ENCODE results near the gene IER5.
A peak's percentile ranks its signal among the peaks of the same experiment; 100 is the strongest.
"Not testable (repeated sequence)": the region's sequence is repeated elsewhere in the genome, so short reads cannot be mapped to it uniquely, and the experiment has no call there.

The IER5 gene

GRCh38 chr1:181115971-181116370, 27.5 kb downstream of the IER5 start:
- not testable (repeated sequence) for DNase-seq (ENCODE audit: low spot score)

GRCh38 chr1:181116819-181117390, 28.4 kb downstream of the IER5 start:
- no peak for DNase-seq (ENCODE audit: low spot score)

GRCh38 chr1:181117648-181118449, 29.3 kb downstream of the IER5 start:
- DNase-seq (ENCODE audit: low spot score): no peak

- no peak for DNase-seq (ENCODE audit: low spot score)
These were observed 30.8 kb downstream of the IER5 start for GRCh38 chr1:181119093-181119989.

GRCh38 chr1:181120924-181121323, 32.4 kb downstream of the IER5 start:
- no peak for DNase-seq (ENCODE audit: low spot score)

- DNase-seq (ENCODE audit: low spot score): no peak
These were observed 33.0 kb downstream of the IER5 start for GRCh38 chr1:181121498-181121897.

- no peak for DNase-seq (ENCODE audit: low spot score)
These were observed 33.7 kb downstream of the IER5 start for GRCh38 chr1:181122222-181122621.

- no peak for DNase-seq (ENCODE audit: low spot score)
These were observed 34.7 kb downstream of the IER5 start for GRCh38 chr1:181123173-181123572.

GRCh38 chr1:181124291-181124751, 35.8 kb downstream of the IER5 start:
- no peak for DNase-seq (ENCODE audit: low spot score)

- no peak for DNase-seq (ENCODE audit: low spot score)
These were observed 37.8 kb downstream of the IER5 start for GRCh38 chr1:181126289-181126688.

GRCh38 chr1:181126871-181127587, 38.5 kb downstream of the IER5 start:
- no peak for DNase-seq (ENCODE audit: low spot score)

GRCh38 chr1:181127898-181128453, 39.5 kb downstream of the IER5 start:
- DNase-seq (ENCODE audit: low spot score): no peak

GRCh38 chr1:181128592-181129497, 40.3 kb downstream of the IER5 start:
- DNase-seq (ENCODE audit: low spot score): peak; percentile 74

GRCh38 chr1:181129771-181130606, 41.5 kb downstream of the IER5 start:
- no peak for DNase-seq (ENCODE audit: low spot score)

GRCh38 chr1:181131255-181131941, 42.9 kb downstream of the IER5 start:
- peak; percentile 56 for DNase-seq (ENCODE audit: low spot score)

- DNase-seq (ENCODE audit: low spot score): no peak
These were observed 45.0 kb downstream of the IER5 start for GRCh38 chr1:181133441-181133951.

- DNase-seq (ENCODE audit: low spot score): no peak
These were observed 45.5 kb downstream of the IER5 start for GRCh38 chr1:181133969-181134418.
